ENCODE data around the gene C2orf72.
A peak's percentile ranks its signal among the peaks of the same experiment; 100 is the strongest.
"Not testable (repeated sequence)": the region's sequence is repeated elsewhere in the genome, so short reads cannot be mapped to it uniquely, and the experiment has no call there.

Gene C2orf72

GRCh38 chr2:231057590-231057989 lies 20.3 kb downstream of the C2orf72 start:
- Mint-ChIP-seq H3K4me1 (peaks cover 51% of the 10 kb centered on the region), H3K27ac (peak overlapping the region; percentile 83), H3K27me3 (peaks cover 22% of the 10 kb centered on the region), H3K9me3 (no peaks in the 10 kb centered on the region), H3K36me3 (peaks cover 11% of the 10 kb centered on the region), H3K4me3 (peak overlapping the region; percentile 97)
- DNase-seq: no peak
- CTCF ChIA-PET: interaction anchor here (1.0 to 1.5 kb wide), 4 partner anchors 12 to 354 kb away, joined by 3 to 4 read pairs (median 3); no protein-coding TSS in a partner anchor

- no peak overlapping the region for H3K27ac Mint-ChIP-seq
- H3K36me3 Mint-ChIP-seq: peaks cover 20% of the 10 kb centered on the region
- peaks cover 38% of the 10 kb centered on the region for H3K4me1 Mint-ChIP-seq
- H3K27me3 Mint-ChIP-seq: peaks cover 8% of the 10 kb centered on the region
- no peak for DNase-seq
- H3K9me3 Mint-ChIP-seq: no peaks in the 10 kb centered on the region
- CTCF ChIA-PET: interaction anchor here (1.0 to 1.5 kb wide), 4 partner anchors 11 to 352 kb away, joined by 3 read pairs; no protein-coding TSS in a partner anchor
- peak overlapping the region; percentile 17 for H3K4me3 Mint-ChIP-seq
Observed at GRCh38 chr2:231058761-231059550, 21.6 kb downstream of the C2orf72 start.

- no peaks in the 10 kb centered on the region for H3K9me3 Mint-ChIP-seq
- peaks cover 25% of the 10 kb centered on the region for H3K36me3 Mint-ChIP-seq
- CTCF ChIA-PET: no interaction called here
- no peak overlapping the region for H3K27ac Mint-ChIP-seq
- H3K4me3 Mint-ChIP-seq: no peak overlapping the region
- H3K27me3 Mint-ChIP-seq: peaks cover 3% of the 10 kb centered on the region
- no peak for DNase-seq
- peaks cover 34% of the 10 kb centered on the region for H3K4me1 Mint-ChIP-seq
Observed at GRCh38 chr2:231059756-231060155, 22.4 kb downstream of the C2orf72 start.

GRCh38 chr2:231062776-231063175 lies 25.5 kb downstream of the C2orf72 start:
- Mint-ChIP-seq H3K27ac (no peak overlapping the region), H3K27me3 (no peaks in the 10 kb centered on the region), H3K36me3 (peaks cover 33% of the 10 kb centered on the region), H3K4me1 (peaks cover 26% of the 10 kb centered on the region), H3K9me3 (no peaks in the 10 kb centered on the region), H3K4me3 (no peak overlapping the region)
- CTCF ChIA-PET: interaction anchor here (1.4 kb wide), 1 partner anchor 10 kb away, joined by 4 read pairs; no protein-coding TSS in a partner anchor
- no peak for DNase-seq

GRCh38 chr2:231063347-231063746 lies 26.0 kb downstream of the C2orf72 start:
- no peak for DNase-seq
- H3K9me3 Mint-ChIP-seq: no peaks in the 10 kb centered on the region
- no peak overlapping the region for H3K27ac Mint-ChIP-seq
- H3K27me3 Mint-ChIP-seq: no peaks in the 10 kb centered on the region
- no peak overlapping the region for H3K4me3 Mint-ChIP-seq
- H3K36me3 Mint-ChIP-seq: peaks cover 37% of the 10 kb centered on the region
- CTCF ChIA-PET: interaction anchor here (1.4 kb wide), 1 partner anchor 10 kb away, joined by 4 read pairs; no protein-coding TSS in a partner anchor
- peaks cover 20% of the 10 kb centered on the region for H3K4me1 Mint-ChIP-seq

- H3K4me3 Mint-ChIP-seq: no peak overlapping the region
- H3K36me3 Mint-ChIP-seq: peaks cover 43% of the 10 kb centered on the region
- no peak overlapping the region for H3K27ac Mint-ChIP-seq
- H3K4me1 Mint-ChIP-seq: no peaks in the 10 kb centered on the region
- no peaks in the 10 kb centered on the region for H3K27me3 Mint-ChIP-seq
- no peaks in the 10 kb centered on the region for H3K9me3 Mint-ChIP-seq
- DNase-seq: no peak
- CTCF ChIA-PET: interaction anchor here (2.2 kb wide), 1 partner anchor 13 kb away, joined by 6 read pairs; no protein-coding TSS in a partner anchor
Observed at GRCh38 chr2:231065966-231066365, 28.6 kb downstream of the C2orf72 start.

GRCh38 chr2:231067531-231067930 lies 30.2 kb downstream of the C2orf72 start:
- H3K4me1 Mint-ChIP-seq, H3K4me3 Mint-ChIP-seq, H3K27me3 Mint-ChIP-seq, H3K27ac Mint-ChIP-seq, DNase-seq, H3K9me3 Mint-ChIP-seq: not testable (repeated sequence)
- peaks cover 41% of the 10 kb centered on the region for H3K36me3 Mint-ChIP-seq
- CTCF ChIA-PET: interaction anchor here (1.1 kb wide), 1 partner anchor 15 kb away, joined by 8 read pairs; no protein-coding TSS in a partner anchor

GRCh38 chr2:231068525-231069222 lies 31.4 kb downstream of the C2orf72 start:
- no peak overlapping the region for H3K27ac Mint-ChIP-seq
- H3K4me1 Mint-ChIP-seq: no peaks in the 10 kb centered on the region
- H3K4me3 Mint-ChIP-seq: no peak overlapping the region
- H3K36me3 Mint-ChIP-seq: peaks cover 39% of the 10 kb centered on the region
- CTCF ChIA-PET: interaction anchor here (1.1 to 1.7 kb wide), 2 partner anchors 16 kb away, joined by 8 to 12 read pairs; no protein-coding TSS in a partner anchor
- DNase-seq: no peak
- H3K9me3 Mint-ChIP-seq: no peaks in the 10 kb centered on the region
- H3K27me3 Mint-ChIP-seq: no peaks in the 10 kb centered on the region

- Mint-ChIP-seq H3K27me3 (no peaks in the 10 kb centered on the region), H3K9me3 (no peaks in the 10 kb centered on the region)
- CTCF ChIA-PET: interaction anchor here (0.8 to 1.7 kb wide), 3 partner anchors 11 to 19 kb away, joined by 3 to 12 read pairs (median 3); no protein-coding TSS in a partner anchor
Observed at GRCh38 chr2:231069379-231070054, 32.2 kb downstream of the C2orf72 start.

GRCh38 chr2:231084565-231084964 lies 47.2 kb downstream of the C2orf72 start:
- Mint-ChIP-seq H3K36me3 (peaks cover 41% of the 10 kb centered on the region), H3K9me3 (no peaks in the 10 kb centered on the region), H3K4me3 (no peak overlapping the region), H3K27me3 (no peaks in the 10 kb centered on the region), H3K27ac (no peak overlapping the region), H3K4me1 (no peaks in the 10 kb centered on the region)
- no peak for DNase-seq
- CTCF ChIA-PET: no interaction called here

More at GRCh38 chr2:231069379-231070054, 32.2 kb downstream of the C2orf72 start:
- Mint-ChIP-seq H3K36me3 (peaks cover 35% of the 10 kb centered on the region), H3K27ac (no peak overlapping the region), H3K4me1 (no peaks in the 10 kb centered on the region), H3K4me3 (no peak overlapping the region)
- no peak for DNase-seq

- no peaks in the 10 kb centered on the region for H3K4me1 Mint-ChIP-seq
- no peak for DNase-seq
- CTCF ChIA-PET: interaction anchor here (2.3 kb wide), 1 partner anchor 16 kb away, joined by 5 read pairs; no protein-coding TSS in a partner anchor
- H3K9me3 Mint-ChIP-seq: no peaks in the 10 kb centered on the region
- H3K36me3 Mint-ChIP-seq: peaks cover 47% of the 10 kb centered on the region
- no peak overlapping the region for H3K4me3 Mint-ChIP-seq
- H3K27me3 Mint-ChIP-seq: no peaks in the 10 kb centered on the region
- no peak overlapping the region for H3K27ac Mint-ChIP-seq
Observed at GRCh38 chr2:231088754-231089153, 51.4 kb downstream of the C2orf72 start.

- Mint-ChIP-seq H3K27ac (no peak overlapping the region), H3K4me3 (no peak overlapping the region), H3K4me1 (no peaks in the 10 kb centered on the region), H3K36me3 (peaks cover 62% of the 10 kb centered on the region), H3K9me3 (peaks cover 9% of the 10 kb centered on the region), H3K27me3 (no peaks in the 10 kb centered on the region)
- CTCF ChIA-PET: no interaction called here
- DNase-seq: no peak
Observed at GRCh38 chr2:231093933-231094332, 56.6 kb downstream of the C2orf72 start.

GRCh38 chr2:231094736-231095346 lies 57.5 kb downstream of the C2orf72 start:
- DNase-seq: no peak
- no peaks in the 10 kb centered on the region for H3K27me3 Mint-ChIP-seq
- H3K27ac Mint-ChIP-seq: no peak overlapping the region
- peaks cover 68% of the 10 kb centered on the region for H3K36me3 Mint-ChIP-seq
- CTCF ChIA-PET: interaction anchor here (1.7 kb wide), 1 partner anchor 9 kb away, joined by 8 read pairs; no protein-coding TSS in a partner anchor
- no peak overlapping the region for H3K4me3 Mint-ChIP-seq
- peaks cover 18% of the 10 kb centered on the region for H3K9me3 Mint-ChIP-seq
- H3K4me1 Mint-ChIP-seq: no peaks in the 10 kb centered on the region
